NCI-H1436 treated with DMSO at 0.1 percent for 48 hours (cell line): ENCODE measurements around the gene TESMIN.
A peak's percentile ranks its signal among the peaks of the same experiment; 100 is the strongest.

Source experiments
- DNase-seq: peaks from one replicate; lab custom pipeline; 2025; lab: John Stamatoyannopoulos, UW

TESMIN gene

DNA sequence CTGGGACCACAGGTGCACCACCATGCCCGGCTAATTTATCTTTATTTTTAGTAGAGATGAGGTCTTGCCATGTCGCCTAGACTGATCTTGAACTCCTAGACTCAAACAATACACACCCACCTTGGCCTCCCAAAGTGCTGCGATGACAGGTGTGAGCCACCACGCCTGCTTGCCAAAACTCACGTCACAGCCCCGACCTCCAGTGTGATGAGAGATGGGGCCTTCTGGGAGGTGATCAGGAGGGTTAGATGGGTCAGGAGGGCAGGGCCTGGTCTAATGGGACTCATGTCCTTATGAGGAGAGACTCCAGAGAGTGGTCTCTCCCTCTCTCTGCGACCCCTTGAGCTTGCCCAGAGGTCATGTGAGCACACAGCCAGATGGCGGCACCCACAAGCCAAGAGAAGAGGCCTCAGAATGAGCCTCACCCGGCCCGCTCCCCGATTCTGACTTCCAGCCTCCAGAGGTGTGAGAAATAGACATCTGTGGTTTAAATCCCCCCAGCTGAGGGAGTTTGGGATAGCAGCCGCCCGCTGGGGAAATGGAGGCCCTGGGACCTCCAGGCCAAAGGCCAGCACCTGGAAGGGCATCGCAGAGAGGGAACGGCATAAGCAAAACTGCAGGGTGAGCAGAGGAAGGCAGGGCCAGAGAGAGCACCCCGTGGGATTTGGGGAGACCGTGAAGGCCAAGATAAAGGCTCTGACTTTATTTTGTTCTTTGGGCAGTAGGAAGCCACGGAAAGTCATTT is 91.1 kb downstream of the TESMIN start:
- DNase-seq = no peak

DNA sequence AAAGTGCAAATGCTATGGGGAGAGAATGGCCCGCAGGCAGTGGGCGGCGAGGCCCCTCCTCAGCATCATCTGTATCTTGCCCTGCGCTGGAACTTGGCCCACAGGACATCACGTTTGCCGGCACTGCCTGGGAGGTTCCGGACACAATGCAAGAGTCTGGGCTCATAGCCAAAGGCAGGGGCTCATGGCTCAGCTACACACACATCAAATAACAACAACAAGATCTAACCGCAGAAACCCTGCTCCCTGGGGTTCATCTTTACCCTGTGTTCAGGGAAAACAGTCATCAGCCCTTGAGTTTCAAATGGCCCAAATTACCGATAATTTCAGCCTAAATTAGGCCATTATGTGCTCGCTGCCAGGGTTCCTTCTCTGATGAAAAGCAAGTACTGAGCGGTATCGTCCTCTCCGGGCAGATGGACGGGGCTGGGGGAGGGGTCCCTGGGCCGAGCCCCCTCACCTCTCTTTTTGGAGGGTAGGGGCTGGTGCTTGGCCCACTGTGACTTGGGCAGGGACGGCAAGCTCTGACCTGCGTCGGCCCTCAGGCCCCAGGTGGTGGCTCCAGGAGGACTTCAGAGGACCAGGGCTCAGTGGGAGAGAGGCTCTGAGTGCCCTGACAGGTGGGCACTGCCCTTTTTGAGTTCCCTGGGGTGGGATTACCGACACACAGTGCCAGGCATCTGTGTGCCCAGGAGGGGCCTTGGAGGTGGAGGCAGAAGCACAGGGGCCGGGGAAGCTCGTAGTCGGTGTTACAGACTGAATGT is 92.0 kb downstream of the TESMIN start:
- DNase-seq = peak; percentile 91

DNA sequence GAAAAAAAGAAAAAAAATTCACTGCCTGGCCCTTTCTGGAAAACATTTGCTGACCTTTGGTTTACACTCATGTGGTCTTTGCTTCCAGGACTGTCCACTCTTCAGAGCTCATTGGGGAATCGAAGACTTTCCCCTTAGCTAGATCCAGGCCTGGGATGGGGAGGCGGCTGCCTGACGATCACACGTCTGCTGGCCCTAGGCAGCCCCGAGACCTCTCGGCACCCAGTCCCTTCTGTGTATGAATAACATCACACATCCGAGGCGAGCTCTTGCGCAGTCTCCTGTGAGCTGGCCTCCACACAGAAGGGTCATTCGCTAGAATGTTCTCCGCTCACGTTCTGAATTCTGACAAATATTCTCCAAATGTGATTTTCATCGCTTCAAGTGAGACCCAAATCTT is 92.7 kb downstream of the TESMIN start:
- no peak for DNase-seq

DNA sequence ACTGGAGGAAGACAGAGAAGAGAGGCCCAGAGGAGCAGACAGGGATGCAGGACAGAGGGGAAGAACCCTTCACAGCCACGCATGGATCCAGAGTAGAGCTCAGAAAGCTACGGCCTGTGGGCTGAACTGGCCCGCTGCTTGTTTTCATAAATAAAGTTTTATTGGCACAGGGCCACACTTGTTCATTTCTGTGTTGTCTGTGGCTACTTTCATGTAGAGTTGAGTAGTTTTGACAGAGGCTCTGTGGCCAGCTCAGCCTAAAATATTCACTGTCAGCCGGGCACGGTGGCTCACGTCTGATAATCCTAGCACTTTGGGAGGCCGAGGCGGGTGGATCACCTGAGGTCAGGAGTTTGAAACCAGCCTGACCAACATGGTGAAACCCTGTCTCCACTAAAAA is 93.2 kb downstream of the TESMIN start:
- no peak for DNase-seq
